SU-DHL-6 (cell line): ENCODE data around the gene GRIN2A.

Experiments used
- H2AFZ ChIP-seq: fragments of 200-600 bp; sonication (generic); 2 replicates; pipeline ENCODE4 v1.6.1; 2014; ENCODE audit warnings: low read depth, mild to moderate bottlenecking, moderate library complexity, mixed read lengths, antibody characterized with exemption, low read length; ENCODE audit not compliant: severe bottlenecking
- H3F3A ChIP-seq: fragments of 200-600 bp; shearing (Covaris generic); 2 replicates; pipeline ENCODE4 v1.6.0; 2016; ENCODE audit warnings: antibody characterized with exemption, mild to moderate bottlenecking; ENCODE audit not compliant: insufficient read depth
- H3K27ac ChIP-seq: fragments of 200-600 bp; sonication (generic); 2 replicates; pipeline ENCODE4 v1.5.1; 2016; ENCODE audit warnings: low read depth, mild to moderate bottlenecking, low read length, moderate library complexity, mixed read lengths
- H3K27me3 ChIP-seq: fragments of 200-600 bp; sonication (generic), shearing (Covaris generic); 2 replicates; pipeline ENCODE4 v1.6.0; 2014; ENCODE audit warnings: mild to moderate bottlenecking, low read length
- H3K36me3 ChIP-seq: fragments of 200-600 bp; sonication (generic); 2 replicates; pipeline ENCODE4 v1.6.1; 2014; ENCODE audit warnings: mild to moderate bottlenecking, low read length, mixed read lengths
- H3K4me2 ChIP-seq: fragments of 300-600, 200-600 bp; shearing (Covaris generic), sonication (generic); 2 replicates; pipeline ENCODE4 v1.6.0; 2014; ENCODE audit warnings: low read length, low read depth, mild to moderate bottlenecking; ENCODE audit not compliant: poor library complexity, severe bottlenecking
- H3K4me3 ChIP-seq: fragments of 200-600 bp; sonication (generic); 2 replicates; pipeline ENCODE4 v1.5.1; 2014; ENCODE audit warnings: antibody characterized with exemption, low read length, mild to moderate bottlenecking, mixed read lengths; ENCODE audit not compliant: insufficient read depth, poor library complexity, severe bottlenecking
- H3K79me2 ChIP-seq: fragments of 200-600 bp; sonication (generic); 2 replicates; pipeline ENCODE4 v1.6.1; 2014; ENCODE audit warnings: mild to moderate bottlenecking, low read length, moderate library complexity; ENCODE audit not compliant: insufficient read depth
- H3K9ac ChIP-seq: fragments of 200-600 bp; sonication (generic); 2 replicates; pipeline ENCODE4 v1.7.0; 2014; ENCODE audit warnings: mild to moderate bottlenecking, low read length
- H3K9me2 ChIP-seq: fragments of 200-600 bp; sonication (generic); replicated peaks from 2 replicates; pipeline ENCODE4 v1.6.1; 2014; ENCODE audit warnings: low read length; ENCODE audit not compliant: insufficient read depth
- H3K9me3 ChIP-seq: fragments of 200-600 bp; sonication (generic); 2 replicates; pipeline ENCODE4 v1.6.1; 2014; ENCODE audit warnings: low read length, mixed read lengths; ENCODE audit not compliant: insufficient read depth
- H4K20me1 ChIP-seq: fragments of 200-600 bp; sonication (generic); 2 replicates; pipeline ENCODE4 v1.6.1; 2014; ENCODE audit warnings: low read depth, mild to moderate bottlenecking, antibody characterized with exemption, low read length, moderate library complexity, mixed read lengths
- CTCF ChIP-seq: fragments of 200-600 bp; sonication (generic); IDR thresholded peaks from one replicate; pipeline ENCODE4 v1.5.1; 2017; ENCODE audit warnings: antibody characterized with exemption, mild to moderate bottlenecking, low read length, moderate library complexity; ENCODE audit not compliant: insufficient read depth, poor library complexity, severe bottlenecking
- EZH2phosphoT487 ChIP-seq: fragments of 200-600 bp; sonication (generic), shearing (Covaris generic); conservative IDR thresholded peaks from 2 replicates; pipeline ENCODE4 v1.6.1; 2018; ENCODE audit warnings: mild to moderate bottlenecking, antibody characterized with exemption, low read length, moderate library complexity, mixed read lengths

GRIN2A gene

GRCh38 chr16:9932919-9933653 lies 249.1 kb downstream of the GRIN2A start:
- H3K9me3 ChIP-seq: no peaks in the 10 kb centered on the region
- no peak overlapping the region for H3K4me2 ChIP-seq
- no peaks in the 10 kb centered on the region for H4K20me1 ChIP-seq
- H2AFZ ChIP-seq: no peak overlapping the region
- no peaks in the 10 kb centered on the region for H3K79me2 ChIP-seq
- no peaks in the 10 kb centered on the region for H3F3A ChIP-seq
- no peaks in the 10 kb centered on the region for H3K27me3 ChIP-seq
- H3K27ac ChIP-seq: no peak overlapping the region
- no peaks in the 10 kb centered on the region for H3K9me2 ChIP-seq
- no peak overlapping the region for H3K4me3 ChIP-seq
- TF ChIP-seq EZH2phosphoT487 (no peak), CTCF (no peak)
- no peaks in the 10 kb centered on the region for H3K36me3 ChIP-seq
- no peak overlapping the region for H3K9ac ChIP-seq

GRCh38 chr16:9932000-9932399 lies 250.2 kb downstream of the GRIN2A start:
- Histone ChIP-seq H3K79me2 (no peaks in the 10 kb centered on the region), H3K9me3 (no peaks in the 10 kb centered on the region), H3K4me2 (no peak overlapping the region), H3K9me2 (no peaks in the 10 kb centered on the region), H3K9ac (no peak overlapping the region), H3K27me3 (no peaks in the 10 kb centered on the region), H4K20me1 (no peaks in the 10 kb centered on the region), H3K4me3 (no peak overlapping the region), H3K27ac (no peak overlapping the region), H2AFZ (no peak overlapping the region), H3F3A (no peaks in the 10 kb centered on the region), H3K36me3 (no peaks in the 10 kb centered on the region)
- no peak for TF ChIP-seq CTCF
- no peak for TF ChIP-seq EZH2phosphoT487

DNA sequence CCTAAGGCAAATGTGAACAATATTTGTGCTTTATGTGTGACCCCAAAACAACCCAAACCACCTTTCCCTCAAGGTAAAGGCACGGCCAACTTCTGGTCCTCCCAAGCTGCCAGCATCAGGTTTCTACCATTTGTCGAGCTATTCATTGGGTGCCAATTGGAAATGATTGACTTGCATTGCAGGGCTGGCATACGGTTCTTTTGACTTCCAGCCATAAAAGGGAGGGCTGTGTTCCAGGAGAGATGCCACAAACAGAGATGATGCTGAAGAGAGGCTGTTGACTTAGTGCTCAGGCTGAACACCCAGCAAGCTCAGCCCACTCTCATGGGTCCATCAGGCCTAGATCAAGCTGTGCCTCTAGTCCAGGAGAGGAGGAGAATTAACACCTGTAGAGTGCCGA lies 252.4 kb downstream of the GRIN2A start:
- H3K36me3 ChIP-seq: no peaks in the 10 kb centered on the region
- no peak for TF ChIP-seq CTCF
- no peak for TF ChIP-seq EZH2phosphoT487
- H3K4me2 ChIP-seq: no peak overlapping the region
- H2AFZ ChIP-seq: no peak overlapping the region
- no peak overlapping the region for H3K9ac ChIP-seq
- H4K20me1 ChIP-seq: no peaks in the 10 kb centered on the region
- no peak overlapping the region for H3K4me3 ChIP-seq
- H3K79me2 ChIP-seq: no peaks in the 10 kb centered on the region
- H3K27ac ChIP-seq: no peak overlapping the region
- H3K9me3 ChIP-seq: no peaks in the 10 kb centered on the region
- H3K9me2 ChIP-seq: no peaks in the 10 kb centered on the region
- no peaks in the 10 kb centered on the region for H3F3A ChIP-seq
- no peaks in the 10 kb centered on the region for H3K27me3 ChIP-seq
